Activated naive CD8-positive, alpha-beta T cell treated with anti-CD3 and anti-CD28 coated beads, Interleukin-2, amount 50 U/mL, for 24 hours (primary cell): ENCODE data around the gene CRYBA2.

Experiments used
- ATAC-seq: fragments of 150-1000 bp; cut with Tn5 transposase; one replicate; pipeline ENCODE4 v1.10.0; 2021
- DNase-seq: peaks from one replicate; pipeline ENCODE4 v3.0.0; 2021
- H3K27ac Mint-ChIP-seq: one replicate; pipeline ENCODE4 v1.8.0; 2021; ENCODE audit warnings: mild to moderate bottlenecking, mixed read lengths
- H3K27me3 Mint-ChIP-seq: one replicate; pipeline ENCODE4 v1.8.0; 2021; ENCODE audit warnings: mixed read lengths
- H3K36me3 Mint-ChIP-seq: one replicate; pipeline ENCODE4 v1.8.0; 2021; ENCODE audit warnings: low read depth, mixed read lengths
- H3K4me1 Mint-ChIP-seq: one replicate; pipeline ENCODE4 v1.8.0; 2021; ENCODE audit warnings: mixed read lengths
- H3K4me3 Mint-ChIP-seq: one replicate; pipeline ENCODE4 v1.8.0; 2021; ENCODE audit warnings: mild to moderate bottlenecking, moderate library complexity, mixed read lengths
- H3K9me3 Mint-ChIP-seq: one replicate; pipeline ENCODE4 v1.8.0; 2021; ENCODE audit warnings: mixed read lengths

Gene CRYBA2

GRCh38 chr2:219028996-219029828 is 36.0 kb upstream of the CRYBA2 start:
- Mint-ChIP-seq H3K36me3 (no peaks in the 10 kb centered on the region), H3K9me3 (no peaks in the 10 kb centered on the region), H3K4me1 (no peaks in the 10 kb centered on the region), H3K27me3 (peaks cover 23% of the 10 kb centered on the region), H3K4me3 (no peak overlapping the region), H3K27ac (no peak overlapping the region)
- ATAC-seq, result no peak
- DNase-seq, result no peak

DNA sequence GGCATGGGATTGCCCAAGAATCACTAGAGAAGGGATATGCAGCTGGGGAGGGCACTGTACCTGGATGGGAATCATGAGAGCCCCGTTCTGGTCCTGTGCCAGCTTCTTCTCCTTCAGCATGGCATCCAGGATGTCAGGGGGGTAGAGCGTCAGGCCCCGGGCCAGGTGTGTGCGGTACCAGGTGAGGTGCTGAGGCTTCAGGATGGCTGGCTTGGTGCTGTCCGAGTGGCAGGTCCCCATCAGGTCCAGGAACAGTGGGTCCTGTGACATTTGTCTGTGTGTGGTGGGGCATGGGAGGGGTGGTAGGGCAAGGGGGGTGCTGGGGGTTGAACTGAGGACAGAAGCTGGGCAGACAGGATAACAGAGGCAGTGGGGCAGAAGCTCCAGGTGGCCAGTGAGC is 34.9 kb upstream of the CRYBA2 start:
- Mint-ChIP-seq H3K9me3 (no peaks in the 10 kb centered on the region), H3K27me3 (peaks cover 16% of the 10 kb centered on the region), H3K4me3 (no peak overlapping the region), H3K4me1 (no peaks in the 10 kb centered on the region), H3K36me3 (no peaks in the 10 kb centered on the region), H3K27ac (no peak overlapping the region)
- DNase-seq (no peak), ATAC-seq (no peak)

GRCh38 chr2:219027511-219028055 is 34.4 kb upstream of the CRYBA2 start:
- DNase-seq (no peak), ATAC-seq (no peak)
- peaks cover 13% of the 10 kb centered on the region for H3K27me3 Mint-ChIP-seq
- no peaks in the 10 kb centered on the region for H3K9me3 Mint-ChIP-seq
- H3K27ac Mint-ChIP-seq, result no peak overlapping the region
- no peaks in the 10 kb centered on the region for H3K4me1 Mint-ChIP-seq
- H3K36me3 Mint-ChIP-seq, result no peaks in the 10 kb centered on the region
- H3K4me3 Mint-ChIP-seq, result no peak overlapping the region

DNA sequence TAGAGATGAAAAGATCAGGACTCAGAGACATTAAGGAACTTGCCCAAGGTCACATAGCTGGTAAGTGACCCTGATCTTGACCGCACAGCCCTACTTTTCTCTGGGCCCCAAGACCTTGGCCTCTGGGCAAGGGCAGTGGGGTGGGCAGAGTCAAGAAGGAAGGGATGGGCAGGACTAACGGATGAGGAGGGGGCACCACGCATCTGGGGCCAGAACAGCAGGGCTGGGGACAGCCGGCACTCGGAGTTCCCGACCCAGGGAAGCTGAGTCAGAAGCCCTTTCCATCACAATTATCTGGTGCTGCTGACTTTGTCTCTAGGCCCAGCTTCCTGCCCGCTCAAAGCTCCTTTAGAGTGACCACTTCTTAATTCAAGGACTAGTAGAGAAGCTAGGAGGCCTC is 33.7 kb upstream of the CRYBA2 start:
- Mint-ChIP-seq H3K4me1 (no peaks in the 10 kb centered on the region), H3K9me3 (no peaks in the 10 kb centered on the region), H3K27ac (no peak overlapping the region), H3K4me3 (no peak overlapping the region), H3K27me3 (peaks cover 10% of the 10 kb centered on the region), H3K36me3 (no peaks in the 10 kb centered on the region)
- no peak for DNase-seq
- no peak for ATAC-seq

GRCh38 chr2:219025637-219026585 is 32.7 kb upstream of the CRYBA2 start:
- no peaks in the 10 kb centered on the region for H3K4me1 Mint-ChIP-seq
- no peaks in the 10 kb centered on the region for H3K9me3 Mint-ChIP-seq
- ATAC-seq (no peak), DNase-seq (no peak)
- H3K27me3 Mint-ChIP-seq, result peaks cover 4% of the 10 kb centered on the region
- no peak overlapping the region for H3K4me3 Mint-ChIP-seq
- H3K36me3 Mint-ChIP-seq, result no peaks in the 10 kb centered on the region
- no peak overlapping the region for H3K27ac Mint-ChIP-seq

DNA sequence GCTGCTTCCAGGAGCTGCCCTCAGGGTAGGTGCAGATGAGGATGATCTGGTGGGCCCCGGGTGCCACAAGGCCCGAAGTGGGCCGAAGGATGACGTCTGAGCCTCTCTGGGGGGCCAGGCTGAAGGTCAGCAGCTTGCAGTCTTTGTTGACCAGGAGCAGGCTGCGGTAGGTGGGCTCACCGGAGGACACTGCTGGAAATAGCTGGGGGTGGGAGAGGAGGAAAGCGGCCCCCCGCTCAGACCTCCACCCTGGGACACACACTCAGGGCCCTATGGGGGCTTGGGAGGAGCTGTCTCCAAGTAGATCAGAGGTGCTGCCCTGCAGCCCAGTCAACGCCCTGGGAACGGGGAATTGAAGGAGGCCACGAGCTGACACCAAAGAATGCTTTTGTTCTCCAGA is 30.8 kb upstream of the CRYBA2 start:
- Mint-ChIP-seq H3K27ac (no peak overlapping the region), H3K27me3 (no peaks in the 10 kb centered on the region), H3K36me3 (no peaks in the 10 kb centered on the region), H3K4me3 (no peak overlapping the region), H3K4me1 (no peaks in the 10 kb centered on the region), H3K9me3 (no peaks in the 10 kb centered on the region)
- no peak for ATAC-seq
- no peak for DNase-seq

DNA sequence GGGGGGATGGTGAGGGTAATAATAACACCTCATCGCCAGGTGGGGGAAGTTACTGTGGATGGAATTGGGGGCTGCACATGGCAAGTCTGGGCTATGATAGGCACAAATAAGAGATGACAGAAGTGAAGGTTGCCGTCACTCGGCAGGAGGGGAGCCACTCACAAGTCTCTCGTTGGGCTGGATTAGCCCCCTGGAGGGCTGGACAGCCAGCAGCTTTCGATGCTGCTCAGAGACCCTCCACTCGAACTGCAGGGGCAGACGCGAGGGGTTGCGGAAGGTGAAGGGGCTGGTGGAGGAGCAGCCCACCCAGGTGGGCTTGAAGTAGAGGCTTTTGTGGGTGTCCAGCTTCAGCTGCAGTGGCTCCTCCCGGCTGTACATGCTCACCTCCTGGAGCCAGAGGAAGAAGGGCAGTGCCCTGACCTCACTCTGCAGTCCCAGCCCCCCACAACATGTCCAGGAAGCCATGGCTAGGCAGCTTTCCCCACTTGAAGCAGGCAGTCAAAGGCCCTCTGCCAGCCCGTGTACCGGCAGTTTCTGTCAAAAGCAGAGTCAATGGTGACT is 29.9 kb upstream of the CRYBA2 start:
- Mint-ChIP-seq H3K9me3 (no peaks in the 10 kb centered on the region), H3K4me3 (no peak overlapping the region), H3K27ac (no peak overlapping the region), H3K4me1 (no peaks in the 10 kb centered on the region), H3K36me3 (no peaks in the 10 kb centered on the region), H3K27me3 (no peaks in the 10 kb centered on the region)
- ATAC-seq (no peak), DNase-seq (no peak)

- H3K36me3 Mint-ChIP-seq, result no peaks in the 10 kb centered on the region
- H3K4me1 Mint-ChIP-seq, result no peaks in the 10 kb centered on the region
- no peaks in the 10 kb centered on the region for H3K27me3 Mint-ChIP-seq
- DNase-seq (no peak), ATAC-seq (no peak)
- no peak overlapping the region for H3K4me3 Mint-ChIP-seq
- no peak overlapping the region for H3K27ac Mint-ChIP-seq
- H3K9me3 Mint-ChIP-seq, result no peaks in the 10 kb centered on the region
These were observed 29.4 kb upstream of the CRYBA2 start for GRCh38 chr2:219022616-219023015.

DNA sequence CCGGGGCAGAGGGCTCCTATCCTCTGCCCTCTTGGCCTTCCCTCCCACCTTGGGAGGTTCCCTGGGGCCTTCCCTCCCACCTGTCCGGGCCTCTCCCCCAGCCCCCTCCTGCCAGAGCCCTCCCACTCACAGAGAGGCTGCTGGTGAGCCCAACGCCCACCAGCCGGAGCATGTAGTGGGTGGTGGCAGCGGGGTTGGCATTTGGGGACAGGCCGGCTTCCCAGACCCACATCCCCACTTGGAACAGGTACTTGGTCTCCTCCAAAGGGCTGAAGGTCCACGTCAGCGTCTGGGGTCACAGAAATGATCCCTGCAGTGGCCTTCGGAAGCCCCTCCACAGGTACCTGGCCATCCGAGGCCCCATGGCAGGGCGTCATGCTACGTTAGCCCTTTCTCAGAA is 28.8 kb upstream of the CRYBA2 start:
- Mint-ChIP-seq H3K36me3 (no peaks in the 10 kb centered on the region), H3K27me3 (no peaks in the 10 kb centered on the region), H3K4me3 (no peak overlapping the region), H3K27ac (no peak overlapping the region), H3K4me1 (no peaks in the 10 kb centered on the region), H3K9me3 (no peaks in the 10 kb centered on the region)
- ATAC-seq (no peak), DNase-seq (no peak)

- Mint-ChIP-seq H3K27me3 (no peaks in the 10 kb centered on the region), H3K4me3 (no peak overlapping the region), H3K9me3 (no peaks in the 10 kb centered on the region), H3K27ac (no peak overlapping the region), H3K4me1 (no peaks in the 10 kb centered on the region), H3K36me3 (no peaks in the 10 kb centered on the region)
- DNase-seq, result no peak
- ATAC-seq, result no peak
These were observed 28.4 kb upstream of the CRYBA2 start for GRCh38 chr2:219021591-219021990.

DNA sequence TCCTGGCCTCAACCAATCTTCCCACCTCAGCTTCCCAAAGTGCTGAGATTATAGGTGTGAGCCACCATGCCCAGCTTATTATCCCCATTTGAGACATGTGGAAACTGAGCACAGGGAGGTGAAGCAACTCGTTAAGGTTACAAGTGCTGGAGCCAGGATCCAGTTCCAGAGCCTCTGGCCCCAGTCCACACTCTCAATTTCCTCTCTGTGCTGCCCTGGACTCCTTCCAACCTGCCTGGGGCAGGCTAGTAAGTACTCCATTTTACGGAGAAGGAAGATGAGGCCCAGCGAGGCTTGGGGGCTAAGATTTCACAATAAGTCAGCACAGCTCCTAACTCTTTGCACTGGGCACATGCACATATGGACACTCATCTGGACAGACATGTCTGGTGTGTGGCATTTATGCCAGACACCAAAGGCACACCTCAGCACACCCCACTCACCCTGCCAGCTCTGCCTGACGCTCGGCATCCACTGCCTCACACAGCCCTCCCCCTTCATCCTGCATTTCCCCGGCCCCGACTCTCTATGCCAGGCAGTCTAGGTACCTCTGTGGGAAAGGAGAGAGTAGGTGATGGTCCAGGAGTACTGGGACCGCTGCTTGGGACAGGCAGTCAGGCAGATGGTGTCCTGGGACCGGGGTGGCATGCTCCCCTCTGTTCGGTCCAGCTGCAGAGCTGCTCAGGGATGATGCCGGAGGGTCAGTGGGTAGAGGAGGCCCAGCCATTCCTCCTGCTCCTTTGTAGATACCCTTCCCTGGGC is 27.6 kb upstream of the CRYBA2 start:
- H3K27ac Mint-ChIP-seq, result no peak overlapping the region
- no peak for ATAC-seq
- H3K4me1 Mint-ChIP-seq, result no peaks in the 10 kb centered on the region
- DNase-seq, result no peak
- no peaks in the 10 kb centered on the region for H3K27me3 Mint-ChIP-seq
- H3K36me3 Mint-ChIP-seq, result no peaks in the 10 kb centered on the region
- no peaks in the 10 kb centered on the region for H3K9me3 Mint-ChIP-seq
- no peak overlapping the region for H3K4me3 Mint-ChIP-seq

GRCh38 chr2:219019436-219019835 is 26.2 kb upstream of the CRYBA2 start:
- H3K9me3 Mint-ChIP-seq, result no peaks in the 10 kb centered on the region
- no peak overlapping the region for H3K27ac Mint-ChIP-seq
- no peaks in the 10 kb centered on the region for H3K36me3 Mint-ChIP-seq
- ATAC-seq (no peak), DNase-seq (no peak)
- H3K27me3 Mint-ChIP-seq, result no peaks in the 10 kb centered on the region
- no peak overlapping the region for H3K4me3 Mint-ChIP-seq
- H3K4me1 Mint-ChIP-seq, result no peaks in the 10 kb centered on the region

DNA sequence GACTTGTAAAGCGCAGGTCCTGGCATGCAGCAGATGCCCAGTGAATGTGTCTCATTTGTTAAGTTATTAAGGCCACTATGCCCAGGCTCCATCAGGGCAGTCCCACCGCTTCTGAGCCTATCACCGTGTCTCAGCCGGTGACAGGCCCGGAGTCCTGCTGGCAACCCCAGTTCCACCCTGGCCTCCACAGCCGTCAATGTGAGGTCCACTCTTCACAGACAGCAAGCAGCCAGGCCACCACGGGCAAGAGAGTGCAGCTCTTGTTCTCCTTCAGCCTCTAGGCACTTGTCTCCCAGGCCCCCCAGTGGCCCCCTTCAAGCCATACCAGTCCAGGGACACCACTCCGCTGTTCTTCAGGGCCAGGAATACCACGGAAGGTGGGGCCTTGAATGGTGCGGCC is 25.5 kb upstream of the CRYBA2 start:
- no peak overlapping the region for H3K27ac Mint-ChIP-seq
- no peak overlapping the region for H3K4me3 Mint-ChIP-seq
- H3K36me3 Mint-ChIP-seq, result no peaks in the 10 kb centered on the region
- no peak for ATAC-seq
- H3K4me1 Mint-ChIP-seq, result no peaks in the 10 kb centered on the region
- no peaks in the 10 kb centered on the region for H3K9me3 Mint-ChIP-seq
- no peak for DNase-seq
- H3K27me3 Mint-ChIP-seq, result peaks cover 4% of the 10 kb centered on the region

- H3K27me3 Mint-ChIP-seq, result peaks cover 7% of the 10 kb centered on the region
- H3K4me3 Mint-ChIP-seq, result no peak overlapping the region
- H3K27ac Mint-ChIP-seq, result no peak overlapping the region
- no peaks in the 10 kb centered on the region for H3K4me1 Mint-ChIP-seq
- H3K36me3 Mint-ChIP-seq, result no peaks in the 10 kb centered on the region
- H3K9me3 Mint-ChIP-seq, result no peaks in the 10 kb centered on the region
- no peak for DNase-seq
- ATAC-seq, result no peak
These were observed 25.1 kb upstream of the CRYBA2 start for GRCh38 chr2:219018286-219018685.
